Measurements from ENCODE around the gene IL3RA. TPM values are rescaled to one million over a fixed set of nuclear protein-coding genes. Genes with fewer than 3 reads are reported as not detected.

Gene IL3RA
- total RNA-seq: not detected in 2 replicates

DNA sequence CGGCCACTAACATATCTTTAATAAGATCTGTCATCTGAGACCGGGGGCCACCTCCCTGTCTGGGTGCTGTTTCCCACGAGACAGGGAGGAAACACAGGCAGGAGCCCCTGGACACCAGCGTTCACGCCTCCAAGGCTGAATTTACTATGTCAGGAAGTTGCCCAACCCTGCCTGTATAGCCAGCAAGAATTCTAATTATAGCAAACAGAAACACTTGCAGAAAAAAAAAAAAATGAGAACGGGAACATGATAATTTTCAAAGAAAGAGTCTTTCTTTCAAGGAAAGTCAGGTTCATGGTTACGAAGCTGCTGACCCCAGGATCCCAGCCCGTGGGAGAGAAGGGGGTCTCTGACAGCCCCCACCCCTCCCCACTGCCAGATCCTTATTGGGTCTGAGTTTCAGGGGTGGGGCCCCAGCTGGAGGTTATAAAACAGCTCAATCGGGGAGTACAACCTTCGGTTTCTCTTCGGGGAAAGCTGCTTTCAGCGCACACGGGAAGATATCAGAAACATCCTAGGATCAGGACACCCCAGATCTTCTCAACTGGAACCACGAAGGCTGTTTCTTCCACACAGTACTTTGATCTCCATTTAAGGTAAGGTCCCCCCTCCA is at the start of gene IL3RA:
IL3RA (plus strand) TSS at position 455 of the 613 bp plus-strand sequence. CDS start 4,981 bp downstream, outside the sequence.

DNA sequence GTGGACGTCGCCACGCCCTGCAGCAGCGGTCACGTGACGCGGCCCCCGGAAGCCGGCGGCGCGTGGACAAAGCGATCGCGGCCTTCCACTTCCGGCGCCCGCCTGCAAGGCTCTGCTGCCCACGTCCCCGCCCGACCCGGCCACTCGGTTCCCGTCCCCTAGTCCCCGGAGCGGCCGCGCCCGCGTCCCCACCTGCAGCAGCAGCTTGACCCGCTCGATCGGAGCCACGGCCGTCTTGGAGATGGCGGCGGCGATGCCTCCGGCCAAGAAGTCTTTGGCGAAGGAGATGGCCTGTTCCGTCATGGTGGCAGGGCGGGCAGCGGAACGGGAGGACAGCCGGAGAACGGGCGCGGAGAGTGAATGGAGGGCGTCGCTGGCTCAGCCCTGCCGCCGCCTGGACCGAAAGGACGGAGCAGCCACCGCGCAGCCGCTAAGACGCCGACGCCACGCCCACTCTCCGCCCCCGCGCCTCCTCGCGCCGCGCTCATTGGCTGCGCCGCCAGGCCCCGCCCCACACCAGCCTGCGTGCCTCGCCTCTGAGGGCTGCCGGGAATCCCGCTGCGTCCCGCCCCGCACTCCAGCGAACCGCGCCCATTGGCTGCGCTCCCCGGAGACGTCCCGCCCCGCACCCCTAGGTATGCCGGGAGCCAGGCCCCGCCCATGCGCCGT is 55.3 kb downstream of the IL3RA start, which contains the start of gene SLC25A6:
SLC25A6 (minus strand) TSS at position 407 of the 669 bp plus-strand sequence; CDS start at position 303, 104 bp downstream.

Small RNA genes within 50 kb of the gene (small RNA-seq; reads per million reads assigned to genes)
- gene MIR3690 (not detected), gene RNA5SP498 (not detected)

Other genes with a start within 250 kb of the IL3RA start
- gene CRLF2, start 124.1 kb upstream of the IL3RA start, total RNA-seq: not detected in 2 replicates
- not detected in 2 replicates for gene CSF2RA, start 68.0 kb upstream of the IL3RA start, total RNA-seq
- 212 and 264 TPM in 2 replicates for gene SLC25A6, start 55.3 kb downstream of the IL3RA start, total RNA-seq
- gene ASMTL, start 116.1 kb downstream of the IL3RA start, total RNA-seq: 11.4 and 33.4 TPM in 2 replicates
- not detected in 2 replicates for gene P2RY8, start 200.4 kb downstream of the IL3RA start, total RNA-seq

All from placental epithelial cell (primary cell).